Endodermal cell (in vitro differentiated cells): ENCODE data around the gene MGAT5. TPM values are rescaled to one million over a fixed set of nuclear protein-coding genes. Genes with fewer than 3 reads are reported as not detected.

Experiments
- DNase-seq: peaks from one replicate; pipeline ENCODE4 v3.0.0-alpha.2; 2017
- H3K27ac ChIP-seq: 2 replicates; pipeline ENCODE4 v1.5.1; 2013; ENCODE audit warnings: mild to moderate bottlenecking, low read depth, low read length, moderate library complexity
- H3K27me3 ChIP-seq: 2 replicates; pipeline ENCODE4 v1.6.1; 2013; ENCODE audit warnings: mild to moderate bottlenecking, low read length, moderate library complexity; ENCODE audit not compliant: insufficient read depth, control insufficient read depth, poor library complexity, severe bottlenecking
- H3K36me3 ChIP-seq: 2 replicates; pipeline ENCODE4 v1.7.0; 2013; ENCODE audit warnings: mild to moderate bottlenecking, low read length, moderate library complexity; ENCODE audit not compliant: control insufficient read depth, insufficient read depth
- H3K4me1 ChIP-seq: one replicate; pipeline ENCODE4 v1.7.0; 2013; ENCODE audit warnings: low read length; ENCODE audit not compliant: control insufficient read depth, insufficient read depth
- H3K4me3 ChIP-seq: 2 replicates; pipeline ENCODE4 v1.5.1; 2013; ENCODE audit warnings: mild to moderate bottlenecking, low read length, moderate library complexity
- H3K9ac ChIP-seq: 2 replicates; pipeline ENCODE4 v1.6.1; 2013; ENCODE audit warnings: mild to moderate bottlenecking, low read length, moderate library complexity; ENCODE audit not compliant: poor library complexity, severe bottlenecking; ENCODE audit errors: extremely low read depth
- H3K9me3 ChIP-seq: 2 replicates; pipeline ENCODE4 v1.6.1; 2013; ENCODE audit warnings: mild to moderate bottlenecking, low read length, moderate library complexity; ENCODE audit not compliant: control insufficient read depth
- H3K27ac Mint-ChIP-seq: 2 replicates; pipeline ENCODE4 v1.8.0; 2020; ENCODE audit warnings: mixed read lengths
- H3K27me3 Mint-ChIP-seq: 2 replicates; pipeline ENCODE4 v1.8.0; 2021; ENCODE audit warnings: mild to moderate bottlenecking, mixed read lengths; ENCODE audit not compliant: insufficient read depth
- H3K36me3 Mint-ChIP-seq: 2 replicates; pipeline ENCODE4 v1.8.0; 2020; ENCODE audit warnings: low read depth, mixed read lengths
- H3K4me1 Mint-ChIP-seq: 2 replicates; pipeline ENCODE4 v1.8.0; 2020; ENCODE audit warnings: mixed read lengths
- H3K4me3 Mint-ChIP-seq: 2 replicates; pipeline ENCODE4 v1.8.0; 2020; ENCODE audit warnings: mild to moderate bottlenecking, moderate library complexity, mixed read lengths
- H3K9me3 Mint-ChIP-seq: 2 replicates; pipeline ENCODE4 v1.8.0; 2020; ENCODE audit warnings: mild to moderate bottlenecking, mixed read lengths
- CTCF ChIP-seq: fragments of 200-600 bp; sonication (generic); conservative IDR thresholded peaks from 2 replicates; pipeline ENCODE4 v1.5.0; 2021; ENCODE audit warnings: antibody characterized with exemption, mild to moderate bottlenecking
- WGBS, 2 experiments: methylation state at CpG; one replicate each; pipeline versions ENCODE4 v1.1.5 to v1.1.7; 2013; ENCODE audit warnings: missing lambda C conversion rate in 2 of 2, mixed read lengths in 1 of 2; ENCODE audit not compliant: insufficient coverage in 1 of 2, insufficient read length in 1 of 2; 5-methylcytosine and 5-hydroxymethylcytosine counted together
- total RNA-seq, 2 donors: library from RNA; stranded (reverse); fragmentation: NEBNext Ultra II Directional in 1 of 2; extraction: Animal tissue kit (Norgen Biotek cat#: 25700) in 1 of 2; gene quantifications; 2 replicates in 1 of 2; 3 replicates in 1 of 2; pipeline ENCODE4 v1.2.1, GENCODE V29; 2021

Gene MGAT5
- total RNA-seq, 2 donors from 2014 or later: 57.2 to 78.4 TPM

DNA sequence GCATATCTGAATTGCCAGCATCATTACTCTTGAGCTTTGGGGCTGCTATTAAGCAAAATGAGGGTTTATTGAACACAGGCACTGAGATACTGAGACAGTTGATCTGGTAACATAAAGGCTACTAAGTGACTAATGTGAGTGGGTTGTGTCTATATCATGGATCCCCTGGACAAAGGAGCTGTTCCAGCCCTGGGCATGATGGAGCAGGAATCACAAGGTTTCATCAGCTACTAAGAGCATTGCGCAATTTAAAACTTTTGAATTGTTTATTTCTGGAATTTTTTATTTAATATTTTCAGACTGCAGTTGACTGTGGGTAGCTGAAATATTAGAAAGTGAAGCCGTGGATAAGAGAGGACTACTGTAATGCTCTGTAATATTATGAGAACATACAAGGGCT lies 73.5 kb downstream of the MGAT5 start:
- Histone ChIP-seq H3K9me3 (peaks cover 5% of the 10 kb centered on the region), H3K4me1 (no peaks in the 10 kb centered on the region), H3K36me3 (no peaks in the 10 kb centered on the region), H3K27ac (no peak overlapping the region), H3K27me3 (no peaks in the 10 kb centered on the region), H3K4me3 (no peak overlapping the region), H3K9ac (no peak overlapping the region)
- Mint-ChIP-seq H3K36me3 (peaks cover 12% of the 10 kb centered on the region), H3K4me1 (peaks cover 15% of the 10 kb centered on the region), H3K27ac (no peak overlapping the region), H3K27me3 (no peaks in the 10 kb centered on the region), H3K4me3 (no peak overlapping the region), H3K9me3 (peaks cover 11% of the 10 kb centered on the region)
- TF ChIP-seq CTCF: no peak
- 92 to 100% methylated on average over 2 of the region's 2 CpGs for WGBS, 2 experiments
- no peak for DNase-seq

- no peak overlapping the region for H3K4me3 ChIP-seq
- peaks cover 29% of the 10 kb centered on the region for H3K4me1 Mint-ChIP-seq
- H3K36me3 ChIP-seq: no peaks in the 10 kb centered on the region
- H3K27me3 ChIP-seq: no peaks in the 10 kb centered on the region
- peaks cover 10% of the 10 kb centered on the region for H3K36me3 Mint-ChIP-seq
- DNase-seq: no peak
- H3K9ac ChIP-seq: no peak overlapping the region
- WGBS, 2 experiments: 96 to 100% methylated on average over 3 of the region's 3 CpGs
- peaks cover 8% of the 10 kb centered on the region for H3K4me1 ChIP-seq
- no peak for TF ChIP-seq CTCF
- no peak overlapping the region for H3K4me3 Mint-ChIP-seq
- no peaks in the 10 kb centered on the region for H3K27me3 Mint-ChIP-seq
- H3K27ac ChIP-seq: no peak overlapping the region
- peaks cover 11% of the 10 kb centered on the region for H3K9me3 Mint-ChIP-seq
- H3K9me3 ChIP-seq: peaks cover 5% of the 10 kb centered on the region
- no peak overlapping the region for H3K27ac Mint-ChIP-seq
Measured at GRCh38 chr2:134331081-134331480, 77.2 kb downstream of the MGAT5 start.

DNA sequence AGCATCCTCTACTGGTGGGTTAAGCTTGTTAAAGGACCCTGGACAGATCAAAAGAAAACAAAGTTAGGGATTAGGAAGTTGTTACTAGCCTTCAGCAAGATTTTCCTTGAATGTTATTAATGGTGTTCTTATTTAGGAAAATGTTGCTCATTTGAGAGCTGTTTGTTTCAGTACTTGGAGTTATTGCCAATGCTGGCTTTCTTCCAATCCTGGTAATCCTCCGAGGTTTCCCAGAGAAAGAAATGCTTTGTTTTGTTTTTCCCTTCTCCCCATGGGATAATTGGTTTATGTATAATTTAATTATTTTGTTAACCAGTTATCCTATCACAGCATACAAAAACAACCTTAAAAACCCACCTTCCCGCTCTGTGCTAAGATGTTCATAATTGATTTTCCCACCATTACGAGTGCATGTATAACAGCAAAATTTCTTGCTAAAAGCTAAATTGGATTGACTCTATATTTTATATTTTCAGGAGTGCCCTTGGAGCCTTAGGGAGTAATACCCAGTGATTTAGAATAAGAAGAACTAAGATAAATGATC lies 79.8 kb downstream of the MGAT5 start:
- Histone ChIP-seq H3K27me3 (no peaks in the 10 kb centered on the region), H3K36me3 (no peaks in the 10 kb centered on the region), H3K9ac (no peak overlapping the region), H3K4me1 (peaks cover 8% of the 10 kb centered on the region), H3K4me3 (no peak overlapping the region), H3K9me3 (peaks cover 5% of the 10 kb centered on the region), H3K27ac (no peak overlapping the region)
- no peak for TF ChIP-seq CTCF
- Mint-ChIP-seq H3K27ac (no peak overlapping the region), H3K36me3 (peaks cover 12% of the 10 kb centered on the region), H3K9me3 (peaks cover 11% of the 10 kb centered on the region), H3K27me3 (no peaks in the 10 kb centered on the region), H3K4me3 (no peak overlapping the region), H3K4me1 (peaks cover 21% of the 10 kb centered on the region)
- WGBS, 2 experiments: 98% methylated on average over 3 of the region's 3 CpGs; no CpG with 5 or more reads in 1 of the 2 experiments
- no peak for DNase-seq
